Measurements from ENCODE around the gene CREB5. TPM values are rescaled to one million over a fixed set of nuclear protein-coding genes. Genes with fewer than 3 reads are reported as not detected.

CREB5 gene
- total and polyA plus RNA-seq, 3 donors from 2014 or later = 2.0 to 2.9 (median 2.9) TPM

GRCh38 chr7:28666154-28666553 is 253.8 kb downstream of the CREB5 start:
- no peaks in the 10 kb centered on the region for H3K36me3 ChIP-seq (ENCODE audit: low read depth, missing control alignments)
- H3K4me3 ChIP-seq = no peak overlapping the region
- WGBS, 2 donors = 94 to 95% methylated on average over 2 of the region's 2 CpGs
- no peak for TF ChIP-seq CTCF (IDR thresholded peaks at IDR 0.05)
- TF ChIP-seq POLR2A (IDR thresholded peaks at IDR 0.05) = no peak
- intact Hi-C loops (cut with DNase I; ENCODE audit: low total_unique reads) = no loop called here
- H3K27ac ChIP-seq = no peak overlapping the region
- no peaks in the 10 kb centered on the region for H3K9me3 ChIP-seq
- no peaks in the 10 kb centered on the region for H3K4me1 ChIP-seq
- no peak for DNase-seq
- no peaks in the 10 kb centered on the region for H3K27me3 ChIP-seq

GRCh38 chr7:28668085-28668484 is 255.8 kb downstream of the CREB5 start:
- DNase-seq = no peak
- Histone ChIP-seq H3K9me3 (no peaks in the 10 kb centered on the region), H3K27me3 (no peaks in the 10 kb centered on the region), H3K36me3 (ENCODE audit: low read depth, missing control alignments) (no peaks in the 10 kb centered on the region), H3K4me3 (no peak overlapping the region), H3K27ac (no peak overlapping the region), H3K4me1 (no peaks in the 10 kb centered on the region)
- 91 to 94% methylated on average over 2 of the region's 2 CpGs for WGBS, 2 donors
- TF ChIP-seq CTCF (IDR thresholded peaks at IDR 0.05) (no peak), POLR2A (IDR thresholded peaks at IDR 0.05) (no peak)
- intact Hi-C loops (cut with DNase I; ENCODE audit: low total_unique reads) = no loop called here

GRCh38 chr7:28669330-28669729 is 257.0 kb downstream of the CREB5 start:
- no peak for DNase-seq
- no peaks in the 10 kb centered on the region for H3K4me1 ChIP-seq
- H3K4me3 ChIP-seq = no peak overlapping the region
- 61 to 67% methylated on average over 4 of the region's 4 CpGs for WGBS, 2 donors
- H3K27ac ChIP-seq = no peak overlapping the region
- intact Hi-C loops (cut with DNase I; ENCODE audit: low total_unique reads) = no loop called here
- no peaks in the 10 kb centered on the region for H3K9me3 ChIP-seq
- TF ChIP-seq CTCF (IDR thresholded peaks at IDR 0.05) = no peak
- no peak for TF ChIP-seq POLR2A (IDR thresholded peaks at IDR 0.05)
- H3K27me3 ChIP-seq = no peaks in the 10 kb centered on the region
- H3K36me3 ChIP-seq (ENCODE audit: low read depth, missing control alignments) = no peaks in the 10 kb centered on the region

- TF ChIP-seq CTCF (IDR thresholded peaks at IDR 0.05) = no peak
- no peak for TF ChIP-seq POLR2A (IDR thresholded peaks at IDR 0.05)
- intact Hi-C loops (cut with DNase I; ENCODE audit: low total_unique reads) = no loop called here
- no peaks in the 10 kb centered on the region for H3K27me3 ChIP-seq
- H3K36me3 ChIP-seq (ENCODE audit: low read depth, missing control alignments) = no peaks in the 10 kb centered on the region
- no peaks in the 10 kb centered on the region for H3K9me3 ChIP-seq
- DNase-seq = no peak
- H3K4me1 ChIP-seq = no peaks in the 10 kb centered on the region
- no peak overlapping the region for H3K27ac ChIP-seq
- no peak overlapping the region for H3K4me3 ChIP-seq
- WGBS, 2 donors = 81 to 92% methylated on average over 4 of the region's 4 CpGs
These were observed 259.2 kb downstream of the CREB5 start for GRCh38 chr7:28671526-28671925.

GRCh38 chr7:28672397-28672797 is 260.1 kb downstream of the CREB5 start:
- H3K27ac ChIP-seq = no peak overlapping the region
- no peaks in the 10 kb centered on the region for H3K36me3 ChIP-seq (ENCODE audit: low read depth, missing control alignments)
- intact Hi-C loops (cut with DNase I; ENCODE audit: low total_unique reads) = no loop called here
- no peak for TF ChIP-seq POLR2A (IDR thresholded peaks at IDR 0.05)
- TF ChIP-seq CTCF (IDR thresholded peaks at IDR 0.05) = no peak
- no peak overlapping the region for H3K4me3 ChIP-seq
- WGBS, 2 donors = 82 to 88% methylated on average over 3 of the region's 3 CpGs
- no peak for DNase-seq
- H3K27me3 ChIP-seq = no peaks in the 10 kb centered on the region
- H3K9me3 ChIP-seq = no peaks in the 10 kb centered on the region
- H3K4me1 ChIP-seq = no peaks in the 10 kb centered on the region
